Measurements from ENCODE around the gene ESR1.
"Not testable (repeated sequence)": the region's sequence is repeated elsewhere in the genome, so short reads cannot be mapped to it uniquely, and the experiment has no call there.

The ESR1 gene

DNA sequence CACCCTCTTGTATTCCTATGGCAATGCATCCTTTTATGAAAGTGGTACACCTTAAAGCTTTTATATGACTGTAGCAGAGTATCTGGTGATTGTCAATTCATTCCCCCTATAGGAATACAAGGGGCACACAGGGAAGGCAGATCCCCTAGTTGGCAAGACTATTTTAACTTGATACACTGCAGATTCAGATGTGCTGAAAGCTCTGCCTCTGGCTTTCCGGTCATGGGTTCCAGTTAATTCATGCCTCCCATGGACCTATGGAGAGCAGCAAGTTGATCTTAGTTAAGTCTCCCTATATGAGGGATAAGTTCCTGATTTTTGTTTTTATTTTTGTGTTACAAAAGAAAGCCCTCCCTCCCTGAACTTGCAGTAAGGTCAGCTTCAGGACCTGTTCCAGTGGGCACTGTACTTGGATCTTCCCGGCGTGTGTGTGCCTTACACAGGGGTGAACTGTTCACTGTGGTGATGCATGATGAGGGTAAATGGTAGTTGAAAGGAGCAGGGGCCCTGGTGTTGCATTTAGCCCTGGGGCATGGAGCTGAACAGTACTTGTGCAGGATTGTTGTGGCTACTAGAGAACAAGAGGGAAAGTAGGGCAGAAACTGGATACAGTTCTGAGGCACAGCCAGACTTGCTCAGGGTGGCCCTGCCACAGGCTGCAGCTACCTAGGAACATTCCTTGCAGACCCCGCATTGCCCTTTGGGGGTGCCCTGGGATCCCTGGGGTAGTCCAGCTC lies 292.1 kb downstream of the ESR1 start:
- DNase-seq, result no peak

DNA sequence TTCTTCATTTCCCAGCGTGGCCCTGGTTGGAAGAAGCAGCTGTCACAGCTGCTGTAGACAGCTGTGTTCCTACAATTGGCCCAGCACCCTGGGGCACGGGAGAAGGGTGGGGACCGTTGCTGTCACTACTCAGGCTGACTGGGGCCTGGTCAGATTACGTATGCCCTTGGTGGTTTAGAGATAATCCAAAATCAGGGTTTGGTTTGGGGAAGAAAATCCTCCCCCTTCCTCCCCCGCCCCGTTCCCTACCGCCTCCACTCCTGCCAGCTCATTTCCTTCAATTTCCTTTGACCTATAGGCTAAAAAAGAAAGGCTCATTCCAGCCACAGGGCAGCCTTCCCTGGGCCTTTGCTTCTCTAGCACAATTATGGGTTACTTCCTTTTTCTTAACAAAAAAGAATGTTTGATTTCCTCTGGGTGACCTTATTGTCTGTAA lies 292.7 kb downstream of the ESR1 start:
- no peak for DNase-seq

DNA sequence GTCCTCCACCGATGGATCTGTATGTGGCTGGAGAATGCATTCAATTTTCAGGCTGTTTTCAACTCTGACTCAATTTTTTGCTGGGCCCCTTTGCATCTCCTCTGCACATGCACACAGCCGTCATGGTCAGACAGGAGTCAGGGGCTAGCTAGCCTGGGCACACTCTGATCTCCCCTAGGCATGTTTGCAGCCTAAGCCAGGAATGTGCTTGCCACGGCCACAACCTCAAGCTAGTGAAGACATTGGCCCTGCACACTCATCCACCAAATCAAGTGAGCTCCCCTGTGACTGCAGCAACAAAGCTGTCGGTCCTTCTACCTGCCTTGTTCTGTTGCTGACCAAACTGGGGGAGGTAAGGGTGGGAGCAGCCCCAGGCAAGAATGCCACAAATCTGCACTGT lies 300.5 kb downstream of the ESR1 start:
- no peak for DNase-seq

DNA sequence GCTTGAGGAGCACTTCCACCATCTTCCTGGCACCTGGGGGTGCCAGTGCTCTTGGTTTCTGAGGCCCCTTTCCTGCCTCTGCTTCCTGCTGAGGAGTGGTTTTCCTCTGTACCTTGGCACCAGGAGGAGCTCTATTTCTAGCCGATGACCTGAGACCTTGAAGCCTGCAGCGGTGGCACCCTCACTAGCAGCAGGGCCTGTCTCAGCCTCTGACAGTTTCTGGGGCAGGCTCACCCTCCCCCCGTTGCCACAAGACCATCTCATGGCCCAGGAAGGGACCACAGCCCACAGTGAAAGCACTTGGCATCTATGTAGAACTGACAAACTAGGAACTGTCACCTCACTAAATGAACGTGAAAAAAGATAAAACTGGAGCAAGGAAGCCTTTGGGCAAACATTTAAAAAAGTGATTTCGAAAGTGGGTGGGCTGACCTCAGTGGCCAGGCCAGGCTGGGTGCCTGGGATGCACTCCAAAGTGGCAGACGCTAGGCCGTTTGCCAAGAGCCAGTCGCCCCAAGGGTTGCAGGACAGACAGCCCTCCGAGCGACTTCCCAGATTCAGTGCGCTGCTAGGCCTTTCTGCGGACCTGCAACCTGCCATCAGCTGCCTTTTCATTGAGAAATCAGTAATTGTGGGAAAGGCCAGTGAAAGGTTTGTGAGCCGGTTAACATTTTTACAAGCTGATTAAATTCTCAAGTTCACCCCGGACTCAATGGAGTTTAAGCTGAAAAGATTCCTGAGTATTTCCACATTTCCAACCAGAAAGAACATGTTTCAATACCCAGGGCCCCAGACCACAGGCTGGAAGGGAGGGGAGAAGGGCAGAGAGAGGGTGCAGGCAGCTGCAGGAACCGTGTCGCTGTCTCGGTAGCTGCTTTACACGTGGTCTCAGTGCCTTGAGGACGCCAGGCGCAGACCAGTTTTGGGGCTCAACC lies 303.7 kb downstream of the ESR1 start:
- no peak for DNase-seq

DNA sequence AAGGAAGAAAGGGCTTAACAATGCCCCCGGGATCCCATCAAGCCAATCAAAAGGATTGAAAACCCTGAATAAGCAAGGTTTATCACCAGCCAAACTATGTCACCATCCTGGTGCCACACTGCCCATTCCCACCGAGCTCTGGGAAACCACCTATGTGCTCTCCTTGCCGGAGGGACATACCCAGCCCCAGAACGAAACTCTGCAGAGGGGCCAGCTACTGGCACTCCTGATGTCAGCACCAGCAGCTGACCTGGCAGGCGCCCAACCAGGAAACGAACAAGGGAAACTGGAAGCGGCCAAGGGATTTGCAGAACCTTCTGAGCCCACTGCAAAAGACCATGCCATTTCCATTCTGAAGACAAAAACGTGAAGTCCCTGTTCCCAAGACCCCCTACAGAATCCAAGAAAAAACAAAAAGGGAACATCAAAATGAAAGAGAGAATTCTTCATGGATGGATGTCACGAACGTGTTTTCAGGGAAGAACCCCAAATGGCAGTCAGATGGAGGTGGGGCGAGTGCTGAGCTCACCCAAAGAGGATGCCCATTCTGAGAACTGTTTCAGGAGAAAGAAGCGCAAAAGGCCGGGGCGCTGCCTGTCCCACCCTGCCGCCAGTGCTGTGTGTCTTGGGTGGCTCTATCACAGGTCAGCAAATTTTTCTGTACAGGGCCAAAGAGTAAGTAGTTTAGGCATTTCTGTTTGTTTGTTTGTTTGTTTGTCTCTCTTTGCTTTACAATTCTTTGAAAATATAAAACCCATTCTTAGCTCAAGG lies 305.2 kb downstream of the ESR1 start:
- no peak for DNase-seq

DNA sequence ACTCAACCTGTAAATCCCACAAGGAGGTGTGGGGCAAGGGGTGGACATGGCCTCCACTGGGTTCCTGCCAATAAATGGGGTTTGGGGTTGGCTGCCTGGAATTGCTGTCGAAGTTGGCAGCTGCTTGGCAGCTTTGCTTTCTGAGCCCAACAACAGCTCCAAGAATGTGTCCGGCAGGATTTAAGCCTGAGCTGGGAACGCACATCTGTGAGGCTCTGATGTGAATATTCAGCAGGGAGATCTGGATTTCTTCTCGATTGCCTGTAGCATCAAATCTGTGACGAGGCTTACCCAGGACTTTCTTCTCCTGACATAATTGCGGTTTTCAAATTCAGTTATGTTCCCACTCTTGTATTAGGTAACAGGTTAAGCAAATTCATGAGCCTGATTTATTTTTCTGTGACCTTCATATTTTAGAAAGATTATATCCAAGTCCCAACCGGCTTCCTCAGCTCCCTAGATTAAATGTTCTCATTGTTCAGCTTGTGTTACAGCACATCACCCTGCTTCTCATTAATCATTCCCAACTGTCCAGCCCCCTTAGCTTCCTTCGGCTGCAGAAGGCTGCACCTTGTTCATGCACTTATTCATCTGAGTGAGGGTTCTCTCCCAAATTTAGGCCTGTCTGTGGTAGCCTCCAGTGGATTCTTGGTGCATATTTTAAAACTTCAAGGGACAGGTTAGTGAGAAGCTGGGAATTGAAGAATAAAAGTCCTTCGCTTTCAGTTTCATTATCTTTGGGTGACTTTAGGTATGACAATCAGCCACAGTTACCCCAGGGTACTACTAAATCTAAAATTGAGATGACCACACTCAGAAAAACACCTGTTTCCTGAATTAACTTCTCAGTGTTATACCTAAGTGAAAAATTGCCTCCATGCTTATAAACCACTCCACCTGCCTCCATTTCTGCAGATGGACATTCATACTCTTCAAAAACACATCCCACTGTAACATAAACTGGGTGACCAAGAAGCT lies 310.0 kb downstream of the ESR1 start:
- DNase-seq, result no peak

DNA sequence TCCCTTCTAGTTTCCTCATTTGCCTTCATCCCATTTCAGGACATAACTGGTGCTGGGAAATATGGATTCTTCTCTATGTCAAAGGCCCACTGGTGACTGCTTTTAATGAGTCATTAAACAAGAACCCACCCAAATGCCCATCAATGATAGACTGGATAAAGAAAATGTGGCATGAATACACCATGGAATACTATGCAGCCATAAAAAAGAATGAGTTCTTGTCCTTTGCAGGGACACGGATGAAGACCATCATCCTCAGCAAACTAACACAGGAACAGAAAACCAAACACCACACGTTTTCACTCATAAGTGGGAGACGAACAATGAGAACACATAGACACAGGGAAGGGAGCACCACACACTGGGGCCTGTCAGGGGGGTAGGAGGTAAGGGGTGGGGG lies 310.7 kb downstream of the ESR1 start:
- DNase-seq, result no peak

DNA sequence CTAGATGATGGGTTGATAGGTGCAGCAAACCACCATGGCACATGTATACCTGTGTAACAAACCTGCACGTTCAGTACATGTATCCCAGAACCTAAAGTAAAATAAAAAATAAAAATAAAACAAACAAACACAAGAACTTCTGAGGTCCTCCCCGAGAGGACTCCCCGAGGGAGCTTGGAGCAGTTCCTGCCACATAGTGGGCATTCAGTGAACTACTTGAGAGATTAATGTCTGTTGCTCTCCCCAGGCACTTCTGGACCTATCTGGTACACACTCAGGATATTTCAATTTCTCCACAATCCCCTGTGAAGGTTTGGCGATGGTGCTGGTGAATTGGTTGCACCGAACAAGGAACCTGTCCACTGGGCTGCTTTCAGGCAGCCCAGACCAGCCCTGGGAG lies 311.2 kb downstream of the ESR1 start:
- DNase-seq, result no peak

DNA sequence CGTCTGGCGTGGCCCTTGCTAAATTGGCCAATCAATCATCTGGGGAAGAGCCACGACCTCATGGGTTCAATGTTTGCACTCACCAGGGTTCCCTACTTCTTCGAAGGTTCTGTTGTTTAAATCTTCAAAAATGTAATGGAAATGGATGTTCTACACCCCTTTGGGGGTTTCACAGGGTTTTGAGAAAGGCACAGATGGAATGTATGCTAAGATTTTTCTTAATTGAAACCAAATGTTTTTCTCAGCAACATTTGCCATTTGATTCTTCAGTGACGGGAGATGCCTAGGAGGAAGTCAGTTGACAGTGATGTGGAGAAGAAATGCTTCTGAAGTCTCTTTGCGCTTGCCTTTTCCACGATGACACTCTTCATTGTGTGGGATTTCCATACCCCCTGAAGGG lies 312.3 kb downstream of the ESR1 start:
- DNase-seq, result no peak

DNA sequence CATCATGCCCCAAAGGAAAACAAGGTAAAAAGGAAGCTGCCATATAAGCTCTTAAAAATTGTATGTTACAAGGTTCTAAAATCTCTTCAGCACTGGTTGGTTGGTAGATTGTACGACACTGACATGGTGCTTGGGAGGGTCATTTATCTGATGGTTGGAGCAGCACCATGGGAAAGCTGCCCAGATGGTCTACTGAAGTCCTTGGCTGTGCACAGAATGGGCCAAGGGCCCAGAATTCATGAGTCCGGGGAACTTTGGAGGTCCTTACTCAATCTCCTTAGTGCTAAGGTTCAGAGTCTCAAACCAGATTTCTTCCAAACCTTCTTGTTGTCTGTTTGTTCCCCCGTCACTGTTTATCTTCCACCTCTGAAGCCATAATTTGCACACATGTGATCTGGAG lies 314.4 kb downstream of the ESR1 start:
- no peak for DNase-seq

DNA sequence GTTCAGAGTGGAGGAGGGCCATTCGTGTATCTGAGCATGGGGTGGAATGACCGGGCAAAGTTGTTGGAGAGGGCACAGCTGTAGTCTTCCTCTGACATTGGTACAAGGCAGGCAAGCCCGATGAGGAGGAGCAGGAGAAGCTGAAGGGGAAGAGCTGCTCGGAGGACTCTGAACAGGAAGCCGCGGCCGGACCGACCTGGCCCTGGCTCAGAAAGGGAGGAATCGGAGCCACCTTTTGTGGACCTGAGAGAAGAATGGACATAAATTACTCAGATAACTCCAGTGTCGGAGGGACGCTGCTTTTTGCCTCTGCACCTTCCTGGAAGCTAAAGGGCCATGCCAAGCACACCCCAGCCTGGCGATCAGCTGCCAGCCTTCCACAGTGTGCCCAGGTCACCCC lies 315.0 kb downstream of the ESR1 start:
- DNase-seq, result no peak

DNA sequence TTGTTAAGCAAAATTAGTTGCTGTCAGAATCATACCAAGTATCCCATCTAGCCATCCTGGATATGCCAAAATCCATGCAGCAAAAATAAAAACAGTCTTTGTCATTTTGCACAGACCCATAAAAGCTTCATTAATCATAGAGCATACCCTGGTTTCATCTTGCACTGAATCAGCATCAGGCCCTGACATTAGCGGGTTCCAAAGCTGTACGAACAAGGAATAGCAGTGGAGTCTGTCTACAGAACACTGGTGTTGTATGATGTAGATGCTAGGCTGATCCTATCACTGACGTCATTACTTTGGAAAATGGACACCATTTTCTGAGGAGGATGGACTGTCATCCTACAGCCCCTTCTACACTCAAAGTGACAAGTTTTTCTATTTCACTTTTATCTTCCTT lies 315.6 kb downstream of the ESR1 start:
- no peak for DNase-seq

DNA sequence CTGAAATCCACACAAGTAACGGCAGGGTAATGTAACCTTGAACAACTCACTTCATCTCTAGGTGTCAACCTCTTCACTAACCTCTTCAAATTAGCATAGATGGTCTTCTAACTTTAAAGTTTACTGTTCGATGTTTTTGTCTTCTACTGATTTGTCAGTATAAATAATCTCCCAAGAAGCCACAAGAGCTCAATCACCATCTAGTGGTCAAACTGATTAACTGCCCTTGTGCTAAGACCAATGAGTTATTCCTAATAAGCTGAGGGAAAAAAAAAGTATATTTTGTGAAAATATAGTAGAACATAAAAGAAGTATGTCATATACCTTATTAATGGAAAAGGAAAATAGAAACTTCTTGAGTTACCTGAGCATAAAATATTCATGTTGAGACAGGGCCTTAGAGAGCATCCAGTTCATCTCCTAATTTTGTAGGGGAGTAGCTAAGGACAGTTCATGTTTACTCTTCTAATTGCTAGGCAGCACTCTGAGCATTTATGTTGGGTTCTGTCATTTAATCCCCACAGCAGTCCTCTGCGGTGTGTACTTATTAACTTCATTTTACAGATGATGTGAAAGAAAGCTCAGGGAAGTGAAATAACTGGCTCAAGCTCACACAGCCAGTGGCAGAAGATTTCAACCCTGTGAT lies 317.1 kb downstream of the ESR1 start:
- DNase-seq, result no peak

DNA sequence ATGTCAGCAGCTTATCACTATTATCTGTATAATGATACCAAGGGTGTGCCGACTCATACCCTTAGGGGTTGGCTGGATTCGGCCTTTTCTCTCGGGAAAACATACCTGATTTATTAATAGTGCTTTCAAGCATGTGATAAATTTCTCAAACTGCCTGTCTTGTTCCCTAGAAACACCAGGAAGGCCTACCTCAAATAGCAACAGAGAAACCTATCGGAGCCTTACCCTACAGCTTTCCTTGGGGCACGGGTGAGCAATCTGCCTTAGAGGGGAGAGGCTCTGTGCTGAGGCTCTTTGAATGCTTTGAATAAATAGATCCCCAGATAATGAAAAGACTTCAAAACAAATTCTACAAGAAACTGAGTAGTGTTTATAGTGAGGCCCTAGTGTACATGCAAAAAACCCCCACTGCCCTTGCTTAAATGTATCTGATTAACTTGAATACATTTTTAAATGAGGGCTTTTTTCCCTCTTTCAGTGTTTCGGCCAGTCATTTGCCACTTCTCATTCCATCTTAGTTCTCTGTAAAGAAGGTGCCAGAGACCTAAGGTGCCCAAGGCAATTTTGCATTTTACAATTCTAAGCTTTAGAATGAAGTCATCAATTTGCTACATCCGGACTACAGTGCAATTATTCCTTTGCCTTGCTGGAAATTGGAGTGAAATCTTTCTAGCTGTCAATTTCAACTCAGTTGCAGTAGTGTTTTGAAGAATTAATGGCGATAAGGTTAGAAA lies 320.1 kb downstream of the ESR1 start:
- DNase-seq, result no peak

DNA sequence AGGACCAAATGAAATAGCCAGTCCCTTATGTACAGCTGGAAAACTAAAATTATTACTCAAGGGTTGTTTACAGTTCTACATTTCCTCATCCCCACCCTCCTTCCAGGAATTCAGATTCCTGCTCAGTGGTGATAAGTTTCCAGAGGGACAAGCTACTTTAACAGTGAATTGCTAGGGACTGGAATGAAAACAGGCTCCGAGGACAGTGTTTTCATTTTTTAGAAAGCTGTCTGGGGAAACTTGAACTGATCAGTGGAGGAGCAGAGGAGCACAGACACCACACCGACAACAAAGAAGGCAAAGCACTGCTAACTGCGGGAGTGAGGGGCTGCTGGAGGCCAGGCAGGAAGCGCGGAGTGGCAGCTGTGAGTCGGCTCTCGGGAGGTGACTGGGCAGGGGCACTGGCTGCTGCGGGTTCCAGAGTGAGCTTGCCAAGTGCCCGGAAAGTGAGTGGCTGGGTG lies 322.2 kb downstream of the ESR1 start:
- no peak for DNase-seq

DNA sequence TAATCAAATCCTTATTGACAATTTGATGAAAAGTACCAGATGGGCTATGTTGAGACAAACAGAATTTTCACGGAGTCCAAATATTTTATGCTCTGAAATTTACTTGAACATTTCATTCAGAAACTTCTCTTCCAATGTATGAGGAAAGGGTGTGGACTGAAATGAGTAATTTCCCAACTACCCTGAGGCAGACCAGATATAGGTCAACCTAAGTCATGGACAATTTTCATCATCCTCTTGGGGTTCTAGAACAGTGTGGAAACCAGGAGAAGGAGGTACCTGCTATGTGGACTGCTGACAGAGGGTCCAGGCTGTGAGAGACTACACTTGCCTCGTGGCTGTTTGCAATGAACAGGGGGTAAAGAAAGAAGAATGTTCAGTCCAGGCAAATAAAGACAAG lies 323.0 kb downstream of the ESR1 start:
- DNase-seq, result no peak

DNA sequence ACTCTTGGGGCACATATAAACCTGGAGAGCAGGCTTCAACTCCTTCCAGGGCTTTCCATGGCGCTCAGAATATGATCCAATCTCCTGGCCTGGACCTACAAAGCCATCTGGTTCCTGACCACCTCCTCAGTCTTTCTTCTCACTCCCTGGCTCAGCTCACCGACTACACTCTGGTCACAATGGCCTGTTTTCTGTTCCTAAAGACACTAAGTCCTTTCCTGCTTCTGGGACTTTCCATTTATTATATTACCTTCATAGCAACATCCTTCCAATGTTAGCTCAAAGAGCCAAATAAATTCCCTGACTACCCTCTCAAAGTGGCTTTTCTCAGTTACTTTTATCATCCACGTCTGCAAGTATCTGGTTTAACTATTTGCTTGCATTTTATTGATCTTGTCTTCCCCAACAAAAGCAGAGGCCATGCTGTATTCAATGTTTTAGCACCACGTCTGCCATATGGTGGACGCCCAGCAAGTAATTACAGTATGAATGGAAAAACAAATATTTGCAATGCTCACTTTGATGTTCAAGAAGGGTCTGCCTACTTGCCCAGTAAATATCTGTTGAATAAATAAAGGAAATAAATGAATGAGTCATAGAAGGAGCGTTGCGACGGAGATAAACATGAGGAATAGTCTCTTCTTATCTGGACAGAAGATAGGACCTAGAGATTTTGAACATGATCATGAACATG lies 328.4 kb downstream of the ESR1 start:
- no peak for DNase-seq

DNA sequence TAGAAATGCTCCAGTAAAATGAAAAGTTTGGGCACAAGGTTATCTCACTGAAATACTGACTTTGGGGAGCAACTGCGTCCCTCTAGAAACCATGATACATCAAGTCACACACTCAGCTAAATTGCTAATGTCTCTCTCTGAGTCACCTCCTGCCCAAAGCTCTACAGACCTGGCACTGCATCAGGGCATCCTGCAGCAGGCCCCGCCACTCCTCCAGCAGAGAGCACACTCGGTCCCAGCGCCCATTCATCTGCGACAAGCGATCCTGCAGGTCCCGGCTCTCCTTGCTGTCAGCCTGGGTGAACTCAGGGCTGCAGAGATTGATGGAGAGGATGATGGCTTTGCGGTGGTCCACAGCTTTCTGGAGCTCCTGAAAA lies 329.0 kb downstream of the ESR1 start:
- no peak for DNase-seq

DNA sequence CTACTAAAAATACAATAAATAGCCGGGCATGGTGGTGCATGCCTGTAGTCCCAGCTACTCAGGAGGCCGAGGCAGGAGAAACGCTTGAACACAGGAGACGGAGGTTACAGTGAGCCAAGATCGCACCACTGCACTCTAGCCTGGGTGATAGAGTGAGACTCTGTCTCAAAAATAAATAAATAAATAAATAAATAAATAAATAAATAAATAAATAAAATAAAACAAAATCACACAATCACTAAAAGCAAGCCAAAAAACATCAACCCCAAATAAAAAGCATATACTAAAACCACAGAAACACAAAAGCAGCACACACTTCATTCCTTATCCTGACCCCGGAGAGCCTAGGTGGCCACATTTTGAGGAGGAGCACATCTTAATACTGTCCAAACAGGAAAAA lies 330.9 kb downstream of the ESR1 start:
- DNase-seq, result not testable (repeated sequence)

DNA sequence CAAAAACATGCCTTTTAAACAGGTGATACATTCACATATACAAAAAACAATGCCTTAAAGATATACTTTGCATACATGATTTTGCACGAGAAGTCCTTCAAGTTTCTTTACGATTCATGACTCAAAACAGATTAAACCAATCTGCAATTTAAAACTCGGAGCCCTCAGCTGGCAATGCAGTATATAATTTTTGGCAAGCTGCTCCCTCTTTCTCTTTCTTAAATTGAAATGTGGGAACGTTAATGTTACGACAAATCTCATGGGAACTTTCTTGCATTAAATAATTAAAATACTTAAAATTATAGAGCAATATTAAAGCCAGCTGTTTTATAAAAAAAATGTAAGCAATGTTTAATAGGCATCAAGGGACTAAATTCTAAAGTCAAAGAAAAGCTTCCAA lies 334.6 kb downstream of the ESR1 start:
- no peak for DNase-seq
